ENCODE measurements around the gene ABCA8.

DNA sequence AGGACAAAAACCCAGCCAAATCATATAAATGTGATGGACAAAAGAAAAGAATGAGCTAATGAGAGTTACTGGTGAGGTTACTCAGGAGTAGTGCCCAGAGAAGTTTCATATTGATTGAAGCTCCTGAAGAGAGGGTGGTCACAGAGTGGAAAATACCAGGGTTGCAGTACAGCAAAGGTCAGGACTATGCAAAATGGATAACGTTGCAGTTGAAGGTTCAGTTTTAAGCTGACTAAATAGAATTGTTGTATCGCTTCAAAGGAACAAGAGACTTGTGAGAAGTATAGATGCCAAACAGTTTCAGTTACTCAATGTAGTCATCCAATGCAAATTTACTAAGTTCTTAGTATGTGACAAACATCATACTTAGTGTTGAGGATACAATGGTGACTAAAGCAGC, 47.1 kb downstream of the ABCA8 start:
- TF ChIP-seq NR2C2 (CRISPR knock-in tag; IDR thresholded peaks at IDR 0.05) (no peak), SMAD4 (CRISPR knock-in tag; IDR thresholded peaks at IDR 0.05) (no peak), FOXJ3 (CRISPR knock-in tag; IDR thresholded peaks at IDR 0.05; ENCODE audit: borderline replicate concordance) (no peak), ZNF263 (CRISPR knock-in tag; IDR thresholded peaks at IDR 0.05; ENCODE audit: low read depth) (no peak), ZNF219 (CRISPR knock-in tag; IDR thresholded peaks at IDR 0.05; ENCODE audit: borderline replicate concordance) (no peak), CREB1 (CRISPR knock-in tag; IDR thresholded peaks at IDR 0.05) (no peak), ZNF232 (CRISPR knock-in tag; IDR thresholded peaks at IDR 0.05) (no peak), ZNF416 (CRISPR knock-in tag; IDR thresholded peaks at IDR 0.05) (no peak), TEAD4 (CRISPR knock-in tag; IDR thresholded peaks at IDR 0.05) (no peak)
- TF ChIP-seq, protein P1, sequence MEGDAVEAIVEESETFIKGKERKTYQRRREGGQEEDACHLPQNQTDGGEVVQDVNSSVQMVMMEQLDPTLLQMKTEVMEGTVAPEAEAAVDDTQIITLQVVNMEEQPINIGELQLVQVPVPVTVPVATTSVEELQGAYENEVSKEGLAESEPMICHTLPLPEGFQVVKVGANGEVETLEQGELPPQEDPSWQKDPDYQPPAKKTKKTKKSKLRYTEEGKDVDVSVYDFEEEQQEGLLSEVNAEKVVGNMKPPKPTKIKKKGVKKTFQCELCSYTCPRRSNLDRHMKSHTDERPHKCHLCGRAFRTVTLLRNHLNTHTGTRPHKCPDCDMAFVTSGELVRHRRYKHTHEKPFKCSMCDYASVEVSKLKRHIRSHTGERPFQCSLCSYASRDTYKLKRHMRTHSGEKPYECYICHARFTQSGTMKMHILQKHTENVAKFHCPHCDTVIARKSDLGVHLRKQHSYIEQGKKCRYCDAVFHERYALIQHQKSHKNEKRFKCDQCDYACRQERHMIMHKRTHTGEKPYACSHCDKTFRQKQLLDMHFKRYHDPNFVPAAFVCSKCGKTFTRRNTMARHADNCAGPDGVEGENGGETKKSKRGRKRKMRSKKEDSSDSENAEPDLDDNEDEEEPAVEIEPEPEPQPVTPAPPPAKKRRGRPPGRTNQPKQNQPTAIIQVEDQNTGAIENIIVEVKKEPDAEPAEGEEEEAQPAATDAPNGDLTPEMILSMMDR (IDR thresholded peaks at IDR 0.05), result no peak
- TF ChIP-seq, protein P2, sequence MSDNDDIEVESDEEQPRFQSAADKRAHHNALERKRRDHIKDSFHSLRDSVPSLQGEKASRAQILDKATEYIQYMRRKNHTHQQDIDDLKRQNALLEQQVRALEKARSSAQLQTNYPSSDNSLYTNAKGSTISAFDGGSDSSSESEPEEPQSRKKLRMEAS (CRISPR knock-in tag; IDR thresholded peaks at IDR 0.05), result no peak
- TF ChIP-seq, protein P3, sequence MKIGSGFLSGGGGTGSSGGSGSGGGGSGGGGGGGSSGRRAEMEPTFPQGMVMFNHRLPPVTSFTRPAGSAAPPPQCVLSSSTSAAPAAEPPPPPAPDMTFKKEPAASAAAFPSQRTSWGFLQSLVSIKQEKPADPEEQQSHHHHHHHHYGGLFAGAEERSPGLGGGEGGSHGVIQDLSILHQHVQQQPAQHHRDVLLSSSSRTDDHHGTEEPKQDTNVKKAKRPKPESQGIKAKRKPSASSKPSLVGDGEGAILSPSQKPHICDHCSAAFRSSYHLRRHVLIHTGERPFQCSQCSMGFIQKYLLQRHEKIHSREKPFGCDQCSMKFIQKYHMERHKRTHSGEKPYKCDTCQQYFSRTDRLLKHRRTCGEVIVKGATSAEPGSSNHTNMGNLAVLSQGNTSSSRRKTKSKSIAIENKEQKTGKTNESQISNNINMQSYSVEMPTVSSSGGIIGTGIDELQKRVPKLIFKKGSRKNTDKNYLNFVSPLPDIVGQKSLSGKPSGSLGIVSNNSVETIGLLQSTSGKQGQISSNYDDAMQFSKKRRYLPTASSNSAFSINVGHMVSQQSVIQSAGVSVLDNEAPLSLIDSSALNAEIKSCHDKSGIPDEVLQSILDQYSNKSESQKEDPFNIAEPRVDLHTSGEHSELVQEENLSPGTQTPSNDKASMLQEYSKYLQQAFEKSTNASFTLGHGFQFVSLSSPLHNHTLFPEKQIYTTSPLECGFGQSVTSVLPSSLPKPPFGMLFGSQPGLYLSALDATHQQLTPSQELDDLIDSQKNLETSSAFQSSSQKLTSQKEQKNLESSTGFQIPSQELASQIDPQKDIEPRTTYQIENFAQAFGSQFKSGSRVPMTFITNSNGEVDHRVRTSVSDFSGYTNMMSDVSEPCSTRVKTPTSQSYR (CRISPR knock-in tag; IDR thresholded peaks at IDR 0.05), result no peak
